Measurements from ENCODE around the gene PCED1B. TPM values are rescaled to one million over a fixed set of nuclear protein-coding genes. Genes with fewer than 3 reads are reported as not detected.
A peak's percentile ranks its signal among the peaks of the same experiment; 100 is the strongest.

Gene PCED1B
- total RNA-seq, 3 donors from 2014 or later, result 1.6 to 6.2 (median 5.1) TPM

DNA sequence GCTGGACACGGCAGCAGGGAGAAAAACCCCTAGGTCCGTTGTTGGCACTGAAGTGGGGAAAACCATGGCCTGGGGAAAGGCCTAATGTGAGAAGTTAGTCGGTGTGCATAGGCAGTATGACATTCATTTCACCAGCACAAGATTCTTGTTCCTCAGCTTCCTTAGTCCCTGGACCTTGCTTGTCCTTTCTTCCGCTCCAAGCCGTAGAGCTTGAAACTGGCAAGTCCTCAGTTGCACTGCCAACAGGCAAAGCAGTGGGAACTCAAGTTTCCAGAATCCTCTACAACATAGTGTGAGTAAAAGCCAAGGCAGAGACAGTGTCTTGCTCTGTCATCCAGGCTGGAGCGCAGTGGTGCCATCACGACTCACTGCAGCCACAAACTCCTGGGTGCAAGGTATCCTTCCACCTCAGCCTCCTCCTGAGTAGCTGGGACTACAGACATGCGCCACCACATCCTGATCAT, 138.8 kb downstream of the PCED1B start:
- no peak overlapping the region for H3K27ac ChIP-seq
- no peaks in the 10 kb centered on the region for H3K9me3 ChIP-seq
- H3K27me3 ChIP-seq, result no peaks in the 10 kb centered on the region
- intact Hi-C loops (cut with DNase I; ENCODE audit: low total_unique reads), result no loop called here
- no peak for DNase-seq (ENCODE audit: low spot score in 2 of 2)
- no peaks in the 10 kb centered on the region for H3K4me1 ChIP-seq
- TF ChIP-seq POLR2AphosphoS5 (IDR thresholded peaks at IDR 0.05) (no peak), POLR2A (IDR thresholded peaks at IDR 0.05) (no peak), CTCF (IDR thresholded peaks at IDR 0.05) (no peak)
- no peaks in the 10 kb centered on the region for H3K36me3 ChIP-seq
- no peak overlapping the region for H3K4me3 ChIP-seq

DNA sequence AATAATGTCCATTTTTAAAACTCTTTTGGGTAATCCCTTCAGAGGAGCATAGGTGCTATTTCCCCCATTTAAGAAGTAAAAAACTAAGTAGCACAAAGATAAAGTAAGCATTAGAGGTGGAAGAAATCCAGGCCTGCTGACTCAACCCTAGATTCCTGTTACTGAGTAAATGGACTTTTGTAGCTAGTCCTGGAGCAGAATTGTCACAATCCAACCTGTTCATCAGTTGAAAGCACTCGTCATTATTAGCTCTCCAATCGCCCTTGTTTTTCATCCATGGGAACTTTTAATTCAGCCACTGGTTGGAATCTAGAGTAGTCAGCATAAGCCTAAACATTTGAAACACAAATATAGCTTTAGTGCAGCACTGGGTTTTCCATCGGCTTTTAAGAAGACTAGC, 139.8 kb downstream of the PCED1B start:
- no peaks in the 10 kb centered on the region for H3K4me1 ChIP-seq
- TF ChIP-seq POLR2A (IDR thresholded peaks at IDR 0.05) (no peak), CTCF (IDR thresholded peaks at IDR 0.05) (no peak), POLR2AphosphoS5 (IDR thresholded peaks at IDR 0.05) (no peak)
- DNase-seq (ENCODE audit: low spot score in 2 of 2), result no peak
- H3K36me3 ChIP-seq, result no peaks in the 10 kb centered on the region
- H3K27ac ChIP-seq, result peak overlapping the region in 1 of 2 donors; percentile 17
- no peak overlapping the region for H3K4me3 ChIP-seq
- intact Hi-C loops (cut with DNase I; ENCODE audit: low total_unique reads), result no loop called here
- H3K9me3 ChIP-seq, result no peaks in the 10 kb centered on the region
- H3K27me3 ChIP-seq, result no peaks in the 10 kb centered on the region

DNA sequence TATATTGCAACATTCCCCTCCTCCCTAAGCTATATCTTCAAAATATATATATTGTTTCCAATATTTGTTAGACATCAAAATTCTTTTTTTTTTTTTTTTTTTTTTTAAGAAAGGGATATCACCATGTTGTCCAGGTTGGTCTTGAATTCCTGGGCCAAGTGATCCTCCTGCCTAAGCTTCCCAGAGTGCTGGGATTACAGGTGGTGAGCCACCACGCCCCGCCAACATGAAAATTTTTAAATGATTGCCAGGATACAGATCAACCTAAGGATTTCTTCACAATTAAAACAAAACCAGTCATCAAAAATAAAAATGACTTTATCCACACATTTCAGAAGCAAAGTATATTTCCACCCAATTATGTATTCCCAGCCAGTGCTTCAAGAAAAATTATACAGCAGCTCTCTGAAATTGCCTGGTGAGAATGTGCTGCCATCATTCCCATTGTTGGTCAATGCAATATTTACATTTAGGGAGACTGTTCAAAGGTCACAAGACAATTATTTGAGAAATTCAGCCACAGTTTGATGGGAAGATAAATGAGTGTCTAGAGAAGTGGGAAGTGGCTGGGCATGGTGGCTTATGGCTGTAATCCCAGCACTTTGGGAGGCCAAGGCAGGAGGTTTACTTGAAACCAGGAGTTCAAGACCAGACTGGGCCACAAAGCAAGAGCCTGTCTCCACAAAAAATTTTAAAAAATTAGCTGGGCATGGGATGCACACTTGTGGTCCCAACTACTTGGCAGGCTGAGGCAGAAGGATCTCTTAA, 142.0 kb downstream of the PCED1B start:
- TF ChIP-seq CTCF (IDR thresholded peaks at IDR 0.05) (no peak), POLR2AphosphoS5 (IDR thresholded peaks at IDR 0.05) (no peak), POLR2A (IDR thresholded peaks at IDR 0.05) (no peak)
- intact Hi-C loops (cut with DNase I; ENCODE audit: low total_unique reads), result no loop called here

DNA sequence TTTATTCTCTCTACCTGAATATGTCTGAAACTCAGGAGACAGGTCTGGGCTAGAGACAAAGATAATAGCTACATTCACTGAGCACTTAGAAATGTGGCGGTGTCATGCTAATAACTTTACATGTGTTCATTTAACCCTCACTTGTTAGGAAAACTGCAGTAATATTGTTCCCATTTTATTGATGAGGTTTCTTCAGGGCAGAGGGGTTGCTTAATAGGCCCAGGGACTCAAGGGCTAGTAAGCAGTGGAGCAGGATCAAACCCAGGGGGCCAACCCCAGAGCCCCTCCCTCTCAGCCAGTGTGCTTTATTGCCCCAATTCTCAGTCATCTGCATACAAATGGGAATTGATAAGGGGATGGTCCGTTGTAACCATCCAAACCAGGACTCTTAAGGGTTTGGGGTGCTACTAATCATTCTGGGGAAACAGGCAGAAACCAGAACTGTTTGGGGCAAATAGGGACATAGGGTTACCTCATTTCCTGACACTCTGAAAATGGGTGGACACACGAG, 143.2 kb downstream of the PCED1B start:
- Histone ChIP-seq H3K27ac (peak overlapping the region in 1 of 2 donors; percentile 49), H3K36me3 (no peaks in the 10 kb centered on the region), H3K4me3 (no peak overlapping the region), H3K4me1 (no peaks in the 10 kb centered on the region), H3K27me3 (no peaks in the 10 kb centered on the region), H3K9me3 (no peaks in the 10 kb centered on the region)
- DNase-seq (ENCODE audit: low spot score in 2 of 2), result no peak
- TF ChIP-seq POLR2A (IDR thresholded peaks at IDR 0.05), result no peak
- TF ChIP-seq CTCF (IDR thresholded peaks at IDR 0.05), result no peak
- no peak for TF ChIP-seq POLR2AphosphoS5 (IDR thresholded peaks at IDR 0.05)
- intact Hi-C loops (cut with DNase I; ENCODE audit: low total_unique reads), result no loop called here

More for the DNA sequence above, 142.0 kb downstream of the PCED1B start:
- H3K36me3 ChIP-seq, result no peaks in the 10 kb centered on the region
- no peak overlapping the region for H3K4me3 ChIP-seq
- H3K9me3 ChIP-seq, result no peaks in the 10 kb centered on the region
- no peak overlapping the region for H3K27ac ChIP-seq
- no peaks in the 10 kb centered on the region for H3K4me1 ChIP-seq
- H3K27me3 ChIP-seq, result no peaks in the 10 kb centered on the region
- no peak for DNase-seq (ENCODE audit: low spot score in 2 of 2)
